ENCODE results near the gene SOD2.
"Not testable (repeated sequence)": the region's sequence is repeated elsewhere in the genome, so short reads cannot be mapped to it uniquely, and the experiment has no call there.

The SOD2 gene

DNA sequence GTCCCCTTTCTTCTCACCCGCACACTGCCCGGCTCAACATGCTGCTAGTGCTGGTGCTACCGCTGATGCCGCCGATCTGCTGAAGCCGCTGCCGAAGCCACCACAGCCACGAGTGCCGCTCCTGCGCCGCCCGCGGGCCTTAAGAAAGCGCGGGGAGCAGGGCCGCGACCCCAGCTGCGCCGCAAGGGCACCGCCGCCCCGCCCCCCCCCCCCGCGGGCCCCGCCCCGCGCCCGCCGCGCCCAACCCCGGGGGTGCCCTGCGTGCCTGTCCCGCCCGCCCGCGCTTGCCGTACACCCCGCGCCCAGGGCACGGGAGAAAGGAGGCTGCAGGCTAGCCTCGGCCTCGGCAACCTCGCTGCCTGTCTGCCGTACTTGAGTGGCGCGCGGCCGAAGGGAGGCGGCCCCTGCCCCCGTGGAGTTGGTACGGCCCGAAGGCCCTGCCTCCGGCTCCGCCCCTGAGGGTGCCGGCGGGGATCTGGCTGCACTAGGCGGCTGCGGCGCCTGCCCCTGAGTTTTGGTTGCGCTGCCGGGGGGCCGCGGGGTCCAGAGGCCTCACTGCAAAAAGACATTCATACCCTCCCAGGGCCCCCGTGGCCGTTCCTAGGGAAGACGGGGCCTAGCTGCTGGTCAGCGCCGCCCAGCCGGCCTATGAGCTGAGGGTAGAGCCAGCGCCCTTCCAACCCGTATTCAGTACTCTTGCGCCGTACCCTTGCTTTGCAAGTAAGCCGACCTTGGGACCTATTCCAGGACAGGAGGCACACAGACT lies at the start of gene SOD2:
Gene SOD2 (minus strand): TSS at position 114 of the 766 bp plus-strand sequence. CDS start 74 bp downstream, at position 40.
- Mint-ChIP-seq H3K27me3 (no peaks in the 10 kb centered on the region), H3K36me3 (peaks cover 17% of the 10 kb centered on the region), H3K4me1 (peaks cover 49% of the 10 kb centered on the region), H3K27ac (peak within 1 kb of the TSS; percentile 93), H3K9me3 (no peaks in the 10 kb centered on the region), H3K4me3 (peak within 1 kb of the TSS; percentile 91)
- ATAC-seq = peak; percentile 92

DNA sequence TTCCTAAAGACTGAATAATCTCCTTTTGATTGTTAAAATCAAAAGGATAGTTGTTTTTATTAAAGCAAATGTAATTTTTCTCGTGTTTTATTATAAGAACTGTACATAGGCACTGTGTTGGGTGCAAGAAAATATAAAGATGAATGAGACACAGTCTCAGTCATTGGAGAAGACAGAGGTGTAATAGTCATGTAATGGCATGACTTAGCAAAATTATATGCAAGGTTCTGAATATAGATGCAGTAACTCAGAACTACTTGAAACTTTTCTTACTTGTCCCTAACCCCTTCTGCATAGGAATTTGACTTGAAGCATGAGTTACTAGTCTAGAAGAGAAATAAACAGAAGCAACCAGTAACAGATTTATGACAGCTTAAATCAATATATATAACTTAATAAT lies 49.1 kb upstream of the SOD2 start:
- Mint-ChIP-seq H3K27me3 (no peaks in the 10 kb centered on the region), H3K4me1 (peaks cover 9% of the 10 kb centered on the region), H3K27ac (no peak overlapping the region), H3K4me3 (no peak overlapping the region), H3K9me3 (no peaks in the 10 kb centered on the region), H3K36me3 (peaks cover 42% of the 10 kb centered on the region)
- no peak for ATAC-seq

DNA sequence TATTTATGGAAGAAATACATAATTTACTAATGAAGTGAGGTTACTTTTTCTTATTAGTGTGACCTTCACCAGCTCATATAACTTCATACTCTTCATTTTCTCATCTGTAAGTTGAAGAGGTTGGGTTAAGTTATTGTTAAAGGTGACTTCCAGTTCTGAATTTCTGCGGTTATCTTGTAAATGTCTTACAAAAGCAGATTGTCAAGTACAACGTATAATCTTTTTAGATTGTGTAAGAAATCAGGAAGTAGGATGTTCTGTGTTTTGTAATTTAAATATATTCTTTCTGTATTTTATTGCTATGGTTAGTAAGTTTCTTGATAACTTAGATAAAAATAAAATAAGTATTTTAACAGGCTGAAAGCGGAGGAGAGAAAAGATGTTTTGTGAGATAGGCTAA lies 46.3 kb upstream of the SOD2 start:
- H3K36me3 Mint-ChIP-seq = peaks cover 21% of the 10 kb centered on the region
- ATAC-seq = no peak
- no peak overlapping the region for H3K27ac Mint-ChIP-seq
- H3K4me3 Mint-ChIP-seq = no peak overlapping the region
- H3K27me3 Mint-ChIP-seq = no peaks in the 10 kb centered on the region
- H3K4me1 Mint-ChIP-seq = peaks cover 2% of the 10 kb centered on the region
- no peaks in the 10 kb centered on the region for H3K9me3 Mint-ChIP-seq

DNA sequence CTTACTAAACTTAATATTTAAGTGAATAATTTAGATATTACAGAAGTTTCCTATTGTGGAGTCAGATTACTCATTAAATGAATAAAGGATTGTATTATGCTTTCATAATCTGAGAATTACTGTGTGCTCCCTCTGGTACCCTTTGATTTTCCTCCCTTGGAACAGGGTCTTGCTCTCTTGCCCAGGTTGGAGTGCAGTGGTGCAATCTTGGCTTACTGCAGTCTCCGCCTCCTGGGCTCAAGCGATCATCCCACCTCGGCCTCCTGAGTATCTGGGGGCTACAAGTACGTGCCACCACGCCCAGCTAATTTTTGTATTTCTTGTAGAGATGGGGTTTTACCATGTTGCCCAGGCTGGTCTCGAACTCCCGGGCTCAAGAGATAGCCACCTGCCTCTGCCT lies 43.9 kb upstream of the SOD2 start:
- H3K4me1 Mint-ChIP-seq = peaks cover 15% of the 10 kb centered on the region
- H3K27me3 Mint-ChIP-seq = no peaks in the 10 kb centered on the region
- no peak overlapping the region for H3K27ac Mint-ChIP-seq
- no peaks in the 10 kb centered on the region for H3K9me3 Mint-ChIP-seq
- no peak overlapping the region for H3K4me3 Mint-ChIP-seq
- no peak for ATAC-seq
- peaks cover 19% of the 10 kb centered on the region for H3K36me3 Mint-ChIP-seq

- H3K9me3 Mint-ChIP-seq, H3K27ac Mint-ChIP-seq, H3K4me3 Mint-ChIP-seq, H3K27me3 Mint-ChIP-seq, ATAC-seq: not testable (repeated sequence)
- Mint-ChIP-seq H3K36me3 (peaks cover 13% of the 10 kb centered on the region), H3K4me1 (peaks cover 44% of the 10 kb centered on the region)
Observed at GRCh38 chr6:159733395-159733794, 40.4 kb upstream of the SOD2 start.

DNA sequence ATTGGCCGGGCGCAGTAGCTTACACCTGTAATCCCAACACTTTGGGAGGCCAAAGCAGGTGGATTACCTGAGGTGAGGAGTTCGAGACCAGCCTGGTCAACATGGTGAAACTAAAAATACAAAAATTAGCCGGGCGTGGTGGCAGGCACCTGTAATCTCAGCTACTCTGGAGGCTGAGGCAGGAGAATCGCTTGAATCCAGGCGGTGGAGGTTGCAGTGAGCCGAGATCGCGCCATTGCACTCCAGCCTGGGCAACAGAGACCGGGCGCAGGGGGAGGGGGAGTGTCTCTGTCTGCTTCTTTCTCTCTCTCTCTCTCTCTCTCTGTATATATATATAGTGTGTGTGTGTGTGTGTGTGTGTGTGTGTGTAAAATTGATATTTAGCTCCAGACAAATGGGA lies 39.5 kb upstream of the SOD2 start:
- H3K4me3 Mint-ChIP-seq = peak overlapping the region; percentile 31
- peaks cover 13% of the 10 kb centered on the region for H3K36me3 Mint-ChIP-seq
- not testable (repeated sequence) for H3K27me3 Mint-ChIP-seq, ATAC-seq, H3K9me3 Mint-ChIP-seq
- peak overlapping the region; percentile 46 for H3K27ac Mint-ChIP-seq
- H3K4me1 Mint-ChIP-seq = peaks cover 47% of the 10 kb centered on the region

GRCh38 chr6:159730332-159730676 lies 37.3 kb upstream of the SOD2 start:
- no peaks in the 10 kb centered on the region for H3K9me3 Mint-ChIP-seq
- peaks cover 54% of the 10 kb centered on the region for H3K4me1 Mint-ChIP-seq
- no peak overlapping the region for H3K27ac Mint-ChIP-seq
- H3K36me3 Mint-ChIP-seq = peaks cover 13% of the 10 kb centered on the region
- H3K4me3 Mint-ChIP-seq = peak overlapping the region; percentile 50
- no peak for ATAC-seq
- no peaks in the 10 kb centered on the region for H3K27me3 Mint-ChIP-seq

DNA sequence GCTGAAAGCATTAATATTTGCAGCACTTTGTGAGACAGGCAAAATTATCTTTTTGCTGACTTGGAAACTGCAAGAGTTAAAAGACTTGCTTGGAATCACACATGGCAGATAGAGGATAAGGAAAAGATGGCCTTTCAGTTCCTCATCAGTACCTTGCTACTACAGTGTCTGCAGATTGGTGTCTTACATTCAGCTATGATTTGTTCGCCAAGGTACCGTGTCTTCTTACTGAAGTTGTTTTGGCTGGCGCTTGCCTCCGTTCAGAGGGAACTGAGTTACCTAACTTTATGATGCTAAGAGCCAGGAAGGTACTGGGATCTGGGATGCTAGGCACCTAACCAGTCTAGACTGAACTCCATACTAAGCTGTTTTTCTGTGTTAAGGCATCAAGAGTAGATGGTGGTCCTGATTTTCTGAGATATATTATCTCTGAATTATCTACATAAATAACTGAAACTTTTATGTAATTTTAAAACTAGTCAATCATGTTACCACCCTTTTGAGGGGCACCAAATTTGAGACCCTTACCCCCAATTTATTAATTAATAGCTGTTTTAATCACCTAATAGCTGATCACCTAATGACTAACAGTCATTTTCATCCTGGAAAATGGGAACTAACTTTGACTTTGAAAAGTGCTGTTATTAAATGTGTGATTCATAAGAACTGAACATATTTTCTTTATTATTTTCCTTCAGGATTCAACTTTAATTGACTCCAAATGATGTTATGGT lies 36.7 kb upstream of the SOD2 start:
- Mint-ChIP-seq H3K9me3 (no peaks in the 10 kb centered on the region), H3K27ac (peak overlapping the region; percentile 97), H3K36me3 (peaks cover 13% of the 10 kb centered on the region)

DNA sequence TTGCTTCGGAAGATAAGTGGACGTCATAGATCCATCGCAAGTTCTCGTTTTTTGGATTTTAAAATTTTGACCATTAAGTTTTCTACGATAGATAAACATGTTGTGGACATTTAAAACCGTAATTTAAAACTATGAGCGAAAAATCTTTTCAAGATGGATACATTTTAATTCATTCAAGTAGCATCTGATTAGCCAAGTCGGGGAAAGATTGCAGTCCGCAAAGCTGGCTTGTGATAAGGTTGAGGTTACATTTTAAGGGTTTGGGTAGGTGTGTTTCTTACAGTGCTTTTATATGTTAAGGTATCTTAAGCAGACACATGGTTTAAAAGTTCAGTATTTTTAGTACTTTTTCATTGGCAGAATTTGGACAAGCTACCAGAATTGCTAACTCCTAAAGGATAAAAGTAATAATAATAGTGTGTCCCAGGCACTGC lies 35.5 kb upstream of the SOD2 start:
- peaks cover 57% of the 10 kb centered on the region for H3K4me1 Mint-ChIP-seq
- no peak for ATAC-seq
- H3K27ac Mint-ChIP-seq = peak overlapping the region; percentile 97

More for the DNA sequence above, 36.7 kb upstream of the SOD2 start:
- H3K4me1 Mint-ChIP-seq = peaks cover 58% of the 10 kb centered on the region
- ATAC-seq = no peak
- peak overlapping the region; percentile 95 for H3K4me3 Mint-ChIP-seq
- no peaks in the 10 kb centered on the region for H3K27me3 Mint-ChIP-seq

GRCh38 chr6:159727717-159728445 lies 34.8 kb upstream of the SOD2 start:
- H3K36me3 Mint-ChIP-seq = peaks cover 23% of the 10 kb centered on the region
- H3K9me3 Mint-ChIP-seq = no peaks in the 10 kb centered on the region
- peak overlapping the region; percentile 95 for H3K4me3 Mint-ChIP-seq

More for the DNA sequence above, 35.5 kb upstream of the SOD2 start:
- H3K4me3 Mint-ChIP-seq = peak overlapping the region; percentile 95
- no peaks in the 10 kb centered on the region for H3K27me3 Mint-ChIP-seq
- no peaks in the 10 kb centered on the region for H3K9me3 Mint-ChIP-seq
- peaks cover 22% of the 10 kb centered on the region for H3K36me3 Mint-ChIP-seq

DNA sequence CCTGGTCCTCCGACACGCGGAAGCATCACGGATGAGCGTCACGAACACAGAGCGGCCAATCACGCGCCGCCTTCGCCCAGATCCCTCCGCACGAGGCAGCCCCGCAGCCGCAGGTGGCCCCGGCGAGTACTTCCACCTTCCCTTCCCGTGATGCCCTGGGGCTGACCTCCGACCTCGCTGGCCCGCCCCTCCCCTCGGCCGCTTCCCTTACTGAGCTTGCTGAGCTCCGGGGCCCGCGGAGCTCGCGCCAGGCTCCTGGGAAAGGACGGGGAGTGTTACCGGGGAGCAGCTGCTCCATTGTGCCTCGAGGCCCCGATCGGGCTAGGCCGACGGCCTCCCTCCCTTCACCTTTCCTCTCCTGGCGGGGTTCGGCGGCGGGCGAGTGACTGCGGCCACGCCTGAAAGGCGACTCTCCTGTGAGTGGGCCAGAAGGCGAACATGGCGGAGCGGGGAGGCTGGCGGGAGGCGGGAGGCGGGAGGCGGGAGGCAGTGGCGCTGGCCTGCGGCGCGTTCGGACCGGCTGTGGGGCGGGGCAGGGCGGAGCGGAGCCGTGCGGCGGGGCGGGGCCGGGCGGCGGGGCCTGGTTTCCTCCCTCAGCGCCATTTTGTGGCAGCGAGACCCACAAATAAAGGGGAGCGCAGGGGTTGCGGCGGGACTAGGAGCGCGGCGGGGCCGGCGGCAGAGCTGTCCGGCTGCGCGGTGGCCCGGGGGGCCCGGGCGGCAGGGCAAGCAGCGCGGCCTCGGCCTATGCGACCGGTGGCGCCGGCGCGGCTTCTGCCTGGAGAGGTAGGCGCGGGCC lies 34.1 kb upstream of the SOD2 start, which contains the start of gene WTAP:
Gene WTAP (plus strand): TSS at position 589 of the 799 bp plus-strand sequence. CDS start 8,760 bp downstream, outside the sequence.
- Mint-ChIP-seq H3K36me3 (peaks cover 27% of the 10 kb centered on the region), H3K4me1 (peaks cover 60% of the 10 kb centered on the region)

More at GRCh38 chr6:159727717-159728445, 34.8 kb upstream of the SOD2 start:
- ATAC-seq = peak; percentile 71
- Mint-ChIP-seq H3K27ac (peak overlapping the region; percentile 97), H3K27me3 (no peaks in the 10 kb centered on the region), H3K4me1 (peaks cover 58% of the 10 kb centered on the region)

DNA sequence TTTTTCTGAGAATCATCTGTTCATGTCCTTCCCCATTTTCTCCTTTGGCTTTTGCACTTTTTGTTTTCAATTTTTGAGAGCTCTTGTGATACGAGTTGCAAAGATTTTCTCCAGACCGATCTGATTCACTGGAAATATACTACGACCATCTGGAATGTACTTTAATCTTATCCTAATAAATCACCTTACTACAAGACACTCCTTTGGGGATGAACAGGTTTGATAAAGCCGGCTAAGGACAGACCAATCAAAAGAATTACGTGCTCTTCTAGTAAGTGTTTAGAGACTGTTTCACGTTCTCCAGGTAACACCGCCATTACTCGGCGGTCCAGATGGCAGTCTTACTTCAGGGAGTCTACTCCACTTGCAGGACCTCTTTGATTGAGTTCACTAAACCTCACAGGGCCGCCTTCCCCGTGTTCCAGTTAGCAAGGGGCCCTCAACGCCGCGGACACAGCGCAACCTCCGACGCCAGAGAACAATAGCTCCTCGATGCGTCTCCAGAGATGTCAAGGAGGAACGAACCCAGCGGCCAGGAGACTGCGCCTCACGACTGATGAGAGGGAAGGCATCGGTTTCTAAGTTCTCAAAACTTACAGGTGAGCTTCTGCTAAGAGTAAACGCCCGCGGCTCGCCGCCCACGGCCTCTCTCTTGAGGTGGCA lies 33.3 kb upstream of the SOD2 start:
- Mint-ChIP-seq H3K4me3 (peak overlapping the region; percentile 95), H3K36me3 (peaks cover 26% of the 10 kb centered on the region), H3K27ac (peak overlapping the region; percentile 97), H3K4me1 (peaks cover 58% of the 10 kb centered on the region), H3K9me3 (no peaks in the 10 kb centered on the region), H3K27me3 (no peaks in the 10 kb centered on the region)
- no peak for ATAC-seq

More for the DNA sequence above, 34.1 kb upstream of the SOD2 start, which contains the start of gene WTAP:
- Mint-ChIP-seq H3K27ac (peak within 1 kb of the TSS; percentile 97), H3K4me3 (peak within 1 kb of the TSS; percentile 95), H3K27me3 (no peaks in the 10 kb centered on the region), H3K9me3 (no peaks in the 10 kb centered on the region)
- ATAC-seq = peak; percentile 95

DNA sequence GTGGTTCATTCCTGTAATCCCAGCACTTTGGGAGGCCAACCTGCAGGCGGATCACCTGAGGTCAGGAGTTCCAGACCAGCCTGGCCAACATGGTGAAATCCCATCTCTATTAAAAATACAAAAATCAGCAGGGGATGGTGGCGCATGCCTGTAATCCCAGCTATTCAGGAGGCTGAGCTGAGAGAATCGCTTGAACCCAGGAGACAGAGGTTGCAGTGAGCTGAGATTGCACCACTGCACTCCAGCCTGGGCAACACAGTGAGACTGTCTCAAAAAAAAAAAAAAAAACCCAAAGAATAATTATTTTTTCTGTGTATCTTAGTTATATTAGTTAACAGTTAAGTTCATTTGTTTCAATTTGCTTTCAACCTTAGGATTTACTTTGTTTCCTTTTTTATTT lies 32.2 kb upstream of the SOD2 start:
- not testable (repeated sequence) for H3K27ac Mint-ChIP-seq, H3K4me3 Mint-ChIP-seq
- peaks cover 21% of the 10 kb centered on the region for H3K36me3 Mint-ChIP-seq

GRCh38 chr6:159724778-159725177 lies 31.7 kb upstream of the SOD2 start:
- no peak overlapping the region for H3K27ac Mint-ChIP-seq
- H3K4me3 Mint-ChIP-seq = peak overlapping the region; percentile 46
- H3K36me3 Mint-ChIP-seq = peaks cover 21% of the 10 kb centered on the region
- no peaks in the 10 kb centered on the region for H3K9me3 Mint-ChIP-seq
- no peak for ATAC-seq
- H3K4me1 Mint-ChIP-seq = peaks cover 45% of the 10 kb centered on the region
- H3K27me3 Mint-ChIP-seq = no peaks in the 10 kb centered on the region

More for the DNA sequence above, 32.2 kb upstream of the SOD2 start:
- not testable (repeated sequence) for H3K9me3 Mint-ChIP-seq, H3K27me3 Mint-ChIP-seq, ATAC-seq
- peaks cover 46% of the 10 kb centered on the region for H3K4me1 Mint-ChIP-seq
